Mesodermal cell (in vitro differentiated cells): ENCODE measurements around the gene TMEM132C.

Experiments
- H3K27ac ChIP-seq: 2 replicates; pipeline ENCODE4 v1.7.0; 2013; ENCODE audit warnings: mild to moderate bottlenecking, low read depth, low read length, moderate library complexity; ENCODE audit not compliant: severe bottlenecking
- H3K36me3 ChIP-seq: 2 replicates; pipeline ENCODE4 v1.7.1; 2013; ENCODE audit warnings: mild to moderate bottlenecking, low read length, moderate library complexity; ENCODE audit not compliant: control insufficient read depth, insufficient read depth
- H3K4me1 ChIP-seq: one replicate; pipeline ENCODE4 v1.7.1; 2013; ENCODE audit warnings: mild to moderate bottlenecking, low read length; ENCODE audit not compliant: insufficient read depth, control insufficient read depth, poor library complexity, severe bottlenecking
- H3K4me3 ChIP-seq: 2 replicates; pipeline ENCODE4 v1.7.0; 2013; ENCODE audit warnings: low read length, control low read depth, mild to moderate bottlenecking; ENCODE audit not compliant: insufficient read depth, poor library complexity, severe bottlenecking; ENCODE audit errors: extremely low read depth
- H3K9me3 ChIP-seq: 2 replicates; pipeline ENCODE4 v1.7.1; 2013; ENCODE audit warnings: mild to moderate bottlenecking, low read length, moderate library complexity; ENCODE audit not compliant: control insufficient read depth
- WGBS, 2 experiments: methylation state at CpG; one replicate each; pipeline ENCODE4 v1.1.5; 2013; ENCODE audit warnings: missing lambda C conversion rate in 2 of 2; ENCODE audit not compliant: insufficient coverage in 2 of 2; 5-methylcytosine and 5-hydroxymethylcytosine counted together

Gene TMEM132C

DNA sequence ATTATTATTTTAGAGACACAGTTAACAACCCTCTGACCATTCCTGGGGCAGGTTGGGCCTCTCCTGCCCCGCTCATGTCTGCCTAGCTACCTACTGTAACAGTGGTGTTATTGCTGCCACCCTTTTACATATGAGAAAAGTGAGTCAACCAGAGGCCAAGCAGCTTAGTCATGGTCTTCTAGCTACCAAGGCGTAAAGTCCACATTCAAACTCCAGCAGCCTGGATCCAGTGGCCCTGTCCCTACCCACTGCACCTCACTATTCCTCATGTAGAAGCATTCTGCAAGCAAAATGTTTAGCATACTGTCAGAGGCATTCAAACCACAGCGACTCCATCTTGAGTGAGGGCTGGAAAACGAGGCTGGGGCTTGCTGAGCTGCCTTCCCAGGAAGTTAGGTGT lies 461.0 kb downstream of the TMEM132C start:
- H3K27ac ChIP-seq, result no peak overlapping the region
- no peaks in the 10 kb centered on the region for H3K9me3 ChIP-seq
- H3K4me1 ChIP-seq, result peaks cover 17% of the 10 kb centered on the region
- H3K36me3 ChIP-seq, result no peaks in the 10 kb centered on the region
- WGBS, 2 experiments, result 86 to 93% methylated on average over 3 of the region's 4 CpGs
- H3K4me3 ChIP-seq, result no peak overlapping the region

DNA sequence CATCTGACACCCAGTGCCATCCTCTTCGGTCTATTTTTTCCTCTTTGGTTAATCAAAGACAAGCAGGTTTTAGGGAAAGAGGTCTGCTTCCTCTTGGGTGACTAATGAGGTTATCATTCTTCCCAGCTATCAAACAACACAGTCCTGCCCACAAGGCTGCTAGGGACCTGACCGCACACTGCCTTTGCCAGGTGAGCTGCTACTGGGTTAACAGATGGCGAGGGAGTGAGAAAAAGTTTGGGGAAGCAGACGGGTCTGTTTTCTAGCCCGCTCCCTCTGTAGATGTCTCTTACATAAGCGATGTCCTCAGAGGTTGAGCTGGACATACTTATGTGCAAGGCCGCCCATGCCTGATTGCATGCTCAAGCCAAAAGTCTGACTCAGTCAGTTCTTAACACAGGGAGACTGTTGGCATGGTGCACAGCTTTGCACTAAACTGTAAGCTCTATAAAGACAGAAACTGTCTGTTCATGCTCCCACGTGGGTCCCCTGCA lies 462.7 kb downstream of the TMEM132C start:
- WGBS, 2 experiments, result 95 to 96% methylated on average over 4 to 5 of the region's 8 CpGs
- no peaks in the 10 kb centered on the region for H3K36me3 ChIP-seq
- H3K4me1 ChIP-seq, result peaks cover 27% of the 10 kb centered on the region
- H3K27ac ChIP-seq, result peak overlapping the region; percentile 55
- no peaks in the 10 kb centered on the region for H3K9me3 ChIP-seq
- H3K4me3 ChIP-seq, result no peak overlapping the region

DNA sequence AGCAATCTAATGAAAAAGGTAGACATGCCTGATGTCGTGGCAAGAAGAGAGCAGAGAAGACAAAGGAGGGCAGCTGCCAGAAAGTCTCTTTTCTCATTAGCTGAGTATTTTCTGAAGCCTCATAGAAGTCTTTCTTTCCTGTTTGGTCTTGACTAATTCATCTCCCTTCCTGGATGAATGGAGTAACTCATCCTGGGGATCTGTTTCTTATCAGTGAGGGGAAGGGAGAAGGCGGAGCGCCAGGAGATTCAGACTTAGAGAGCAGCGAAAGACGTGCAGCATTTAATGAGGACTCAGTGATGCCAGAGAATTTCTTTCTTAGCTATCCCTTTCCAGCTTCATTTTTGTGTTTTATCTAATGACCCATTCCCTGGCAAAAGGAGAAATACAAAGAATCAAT lies 467.4 kb downstream of the TMEM132C start:
- H3K4me1 ChIP-seq, result peaks cover 18% of the 10 kb centered on the region
- peak overlapping the region; percentile 81 for H3K27ac ChIP-seq
- H3K4me3 ChIP-seq, result no peak overlapping the region
- H3K9me3 ChIP-seq, result no peaks in the 10 kb centered on the region
- WGBS, 2 experiments, result 40 to 47% methylated on average over 2 to 5 of the region's 5 CpGs
- H3K36me3 ChIP-seq, result no peaks in the 10 kb centered on the region

DNA sequence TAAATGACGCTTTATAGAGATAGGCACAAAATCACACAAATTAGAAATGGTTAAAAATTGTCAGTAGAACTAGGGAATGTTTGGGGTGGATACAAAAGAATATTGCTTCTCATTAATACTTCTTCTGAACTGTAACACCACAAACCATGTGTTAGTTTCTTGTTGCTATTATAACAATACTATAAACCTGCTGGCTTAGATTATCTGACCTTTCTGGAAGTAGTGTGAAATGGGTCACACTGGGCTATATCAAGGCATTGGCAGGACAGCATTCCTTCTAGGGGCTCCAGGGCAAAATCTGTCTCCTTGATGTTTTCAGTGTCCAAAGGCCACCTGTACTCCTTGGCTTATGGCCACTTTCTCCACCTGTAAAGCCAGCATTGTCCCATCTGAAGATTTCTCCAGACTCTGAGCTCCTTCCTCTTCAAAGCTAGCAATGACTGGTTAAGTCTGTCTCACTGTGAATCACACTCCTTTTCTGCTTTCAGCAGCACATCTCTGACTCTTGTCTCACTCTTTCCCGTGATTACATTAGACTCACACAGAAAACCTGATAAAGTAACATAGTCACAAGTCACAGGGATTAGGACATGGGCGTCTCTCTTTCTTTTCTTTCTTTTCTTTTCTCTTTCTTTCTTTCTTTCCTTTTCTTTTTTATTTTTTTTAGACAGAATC lies 470.5 kb downstream of the TMEM132C start:
- Histone ChIP-seq H3K27ac (no peak overlapping the region), H3K9me3 (no peaks in the 10 kb centered on the region), H3K4me3 (no peak overlapping the region), H3K36me3 (no peaks in the 10 kb centered on the region), H3K4me1 (peaks cover 18% of the 10 kb centered on the region)
- 77 to 90% methylated on average over 2 of the region's 3 CpGs for WGBS, 2 experiments

DNA sequence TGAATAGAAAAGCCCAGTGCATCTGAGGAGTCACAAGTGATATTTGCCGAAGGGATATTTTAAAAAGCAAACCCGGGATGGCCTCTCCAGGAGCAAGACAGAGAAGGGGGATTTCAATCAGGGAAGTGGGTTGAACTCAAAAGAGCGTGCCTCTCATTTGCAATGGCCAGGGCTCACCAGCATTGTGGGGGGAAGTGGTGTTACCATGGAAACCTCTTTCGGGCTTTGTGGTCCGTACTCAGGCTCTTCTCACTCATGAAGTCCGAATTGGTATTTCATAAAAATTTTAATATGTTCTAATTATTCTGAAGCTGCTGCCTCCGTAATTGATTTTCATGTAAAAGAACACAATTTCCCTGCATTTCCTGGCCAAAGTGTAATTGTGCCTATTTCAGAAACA lies 476.9 kb downstream of the TMEM132C start:
- H3K27ac ChIP-seq, result no peak overlapping the region
- no peak overlapping the region for H3K4me3 ChIP-seq
- H3K36me3 ChIP-seq, result no peaks in the 10 kb centered on the region
- no peaks in the 10 kb centered on the region for H3K9me3 ChIP-seq
- no peaks in the 10 kb centered on the region for H3K4me1 ChIP-seq
- 76 to 92% methylated on average over 2 to 3 of the region's 7 CpGs for WGBS, 2 experiments

DNA sequence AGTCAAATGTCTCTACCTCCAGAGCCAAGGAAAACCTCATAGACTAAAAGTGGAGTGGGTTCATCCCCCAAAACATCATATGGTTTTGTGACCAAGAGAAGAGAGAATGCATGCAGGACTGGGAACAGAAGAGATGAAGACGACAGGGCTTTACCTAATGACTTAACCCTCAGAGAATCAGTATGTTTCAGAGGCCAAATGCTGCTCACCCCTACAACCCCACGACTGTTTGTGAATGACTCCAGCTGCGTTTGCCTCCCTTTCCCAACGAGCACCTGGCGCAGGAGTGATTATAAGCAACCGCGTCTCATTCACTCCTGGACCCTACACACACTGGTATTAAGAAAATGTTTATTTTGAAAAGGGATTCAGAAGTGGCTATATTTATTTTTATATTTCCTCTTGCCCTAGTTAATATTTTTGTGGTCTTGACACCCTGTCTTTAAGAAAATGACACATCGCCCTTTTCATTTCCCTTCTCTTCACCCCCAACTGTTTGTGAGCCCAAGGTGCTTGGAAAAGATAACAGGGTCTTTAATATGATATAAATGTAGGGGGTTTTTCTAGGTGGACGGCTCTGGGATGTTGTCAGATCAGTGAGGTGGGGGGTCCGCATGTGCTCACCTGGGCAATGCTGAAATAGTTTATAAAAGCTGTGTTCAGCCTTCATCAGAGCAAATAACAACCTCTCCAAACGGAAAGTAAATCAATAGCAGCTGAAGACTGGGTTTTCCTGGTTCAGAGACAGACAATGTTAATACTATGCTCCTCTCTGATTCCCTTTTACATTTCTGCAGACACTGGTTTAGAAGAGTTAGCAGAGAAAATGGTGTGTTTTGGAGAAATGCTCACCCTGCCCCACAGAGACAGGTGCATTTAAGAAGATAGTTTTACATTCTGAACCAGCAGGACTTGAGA lies 479.1 kb downstream of the TMEM132C start:
- no peak overlapping the region for H3K27ac ChIP-seq
- no peaks in the 10 kb centered on the region for H3K9me3 ChIP-seq
- WGBS, 2 experiments, result 92 to 100% methylated on average over 3 to 4 of the region's 11 CpGs
- no peaks in the 10 kb centered on the region for H3K4me1 ChIP-seq
- no peak overlapping the region for H3K4me3 ChIP-seq
- H3K36me3 ChIP-seq, result no peaks in the 10 kb centered on the region

DNA sequence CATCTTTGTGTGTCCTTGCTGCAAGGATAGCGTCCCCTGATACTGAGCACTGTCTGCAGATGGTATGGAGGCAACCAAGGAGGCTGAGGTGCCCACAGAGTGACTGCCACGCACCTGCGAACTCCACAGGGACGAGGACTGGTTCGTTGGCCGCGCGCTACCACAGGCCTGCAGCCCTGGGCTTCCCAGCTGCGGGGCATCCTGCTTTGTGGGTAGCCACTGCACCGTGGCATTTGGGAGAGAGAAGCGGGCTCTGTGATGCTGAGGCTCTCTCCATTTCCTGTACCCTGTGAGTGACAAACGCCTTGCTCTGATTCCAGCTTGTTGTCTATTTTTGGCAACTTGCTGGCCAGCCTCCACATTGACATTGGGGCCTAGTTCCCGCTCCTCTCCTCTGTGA lies 480.5 kb downstream of the TMEM132C start:
- 82 to 88% methylated on average over 12 of the region's 13 CpGs for WGBS, 2 experiments
- Histone ChIP-seq H3K4me1 (no peaks in the 10 kb centered on the region), H3K27ac (no peak overlapping the region), H3K9me3 (no peaks in the 10 kb centered on the region), H3K4me3 (no peak overlapping the region), H3K36me3 (no peaks in the 10 kb centered on the region)

DNA sequence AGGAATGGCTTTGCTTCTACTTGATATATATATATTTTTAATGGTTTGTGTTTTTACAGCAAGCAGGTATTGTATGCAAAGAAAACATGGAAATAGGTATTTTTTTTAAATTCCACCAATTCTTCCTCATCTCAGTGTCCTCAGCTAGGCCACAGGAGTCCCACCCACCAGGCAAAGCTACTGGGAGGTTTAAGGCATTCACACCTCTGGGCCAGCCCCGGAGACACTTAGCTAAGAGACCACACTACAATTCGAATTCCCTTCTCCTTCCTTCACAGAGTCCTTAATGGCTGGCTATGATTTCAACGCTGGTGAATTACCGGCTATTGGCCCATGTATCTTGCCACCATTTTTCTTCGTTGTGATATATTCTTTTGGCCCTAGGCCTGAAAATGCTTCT lies 485.4 kb downstream of the TMEM132C start:
- Histone ChIP-seq H3K4me3 (no peak overlapping the region), H3K9me3 (no peaks in the 10 kb centered on the region), H3K27ac (no peak overlapping the region), H3K4me1 (no peaks in the 10 kb centered on the region), H3K36me3 (no peaks in the 10 kb centered on the region)
- 80 to 90% methylated on average over 5 of the region's 5 CpGs for WGBS, 2 experiments

DNA sequence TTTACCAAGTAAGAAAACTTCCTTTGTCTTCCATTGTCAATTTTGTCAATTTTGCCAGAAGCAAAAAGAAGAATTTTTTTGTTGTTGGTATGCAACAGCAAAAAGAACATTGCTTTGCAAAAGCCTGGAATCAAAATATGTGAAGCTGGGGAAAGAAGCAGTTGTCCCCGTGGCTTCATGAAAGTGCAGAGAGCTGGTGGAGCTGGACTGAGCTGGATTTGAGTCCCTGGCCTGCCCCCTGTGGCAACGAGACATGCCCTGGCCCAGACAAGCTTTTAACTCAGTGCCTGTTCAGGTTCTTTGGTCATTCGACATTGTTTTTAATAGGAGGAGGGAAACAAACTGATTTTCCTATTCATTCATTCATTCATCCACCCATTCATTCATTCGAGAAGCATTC lies 486.5 kb downstream of the TMEM132C start:
- H3K4me3 ChIP-seq, result no peak overlapping the region
- H3K9me3 ChIP-seq, result no peaks in the 10 kb centered on the region
- no peaks in the 10 kb centered on the region for H3K4me1 ChIP-seq
- H3K36me3 ChIP-seq, result no peaks in the 10 kb centered on the region
- H3K27ac ChIP-seq, result no peak overlapping the region
- WGBS, 2 experiments, result 29 to 60% methylated on average over 2 of the region's 4 CpGs

DNA sequence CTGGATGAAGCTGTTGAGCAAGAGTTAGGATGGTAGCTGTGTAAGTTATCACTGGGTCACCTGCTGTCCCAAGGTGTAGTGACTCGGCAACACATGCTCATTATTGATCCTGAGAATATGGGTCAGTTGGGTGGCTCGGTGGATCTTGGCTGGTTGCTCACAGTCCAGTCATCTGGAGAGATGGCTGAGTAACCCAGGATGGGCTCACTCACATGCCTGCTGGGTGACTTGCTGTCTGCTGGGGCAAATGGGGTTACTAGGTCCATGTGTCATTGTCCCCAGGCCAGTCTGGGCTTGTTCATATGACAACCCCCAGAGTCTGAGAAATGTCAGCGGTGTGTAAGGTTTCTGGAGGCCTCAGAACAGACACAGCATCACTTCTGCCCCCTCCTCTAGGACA lies 487.3 kb downstream of the TMEM132C start:
- 87 to 90% methylated on average over 3 of the region's 3 CpGs for WGBS, 2 experiments
- Histone ChIP-seq H3K36me3 (no peaks in the 10 kb centered on the region), H3K9me3 (no peaks in the 10 kb centered on the region), H3K4me3 (no peak overlapping the region), H3K4me1 (no peaks in the 10 kb centered on the region), H3K27ac (no peak overlapping the region)

DNA sequence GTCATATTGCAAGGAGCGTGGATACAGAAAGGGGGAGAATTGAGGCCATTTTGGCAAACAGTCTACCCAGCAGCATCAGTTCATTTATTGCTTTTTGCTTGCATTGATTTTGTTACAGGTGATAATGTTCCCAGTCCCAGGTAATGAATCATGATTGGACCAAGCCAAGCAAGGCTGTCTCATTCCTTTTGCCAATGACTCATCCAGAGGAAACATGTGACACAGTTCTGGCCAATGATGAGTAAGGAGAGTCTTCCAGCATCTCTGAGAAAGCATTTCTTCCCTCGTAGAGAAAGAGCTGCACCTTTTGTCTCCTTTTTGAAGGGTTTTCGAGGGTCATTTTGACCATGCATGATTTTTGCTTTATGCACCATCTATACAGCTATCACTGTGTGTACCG lies 488.6 kb downstream of the TMEM132C start:
- H3K4me1 ChIP-seq, result no peaks in the 10 kb centered on the region
- no peaks in the 10 kb centered on the region for H3K36me3 ChIP-seq
- WGBS, 2 experiments, result 72 to 83% methylated on average over 3 of the region's 4 CpGs
- H3K27ac ChIP-seq, result no peak overlapping the region
- no peak overlapping the region for H3K4me3 ChIP-seq
- no peaks in the 10 kb centered on the region for H3K9me3 ChIP-seq
